Measurements from ENCODE around the gene ARPC5. TPM values are rescaled to one million over a fixed set of nuclear protein-coding genes. Genes with fewer than 3 reads are reported as not detected.
"Not testable (repeated sequence)": the region's sequence is repeated elsewhere in the genome, so short reads cannot be mapped to it uniquely, and the experiment has no call there.

The ARPC5 gene
- total RNA-seq, 1 experiment from 2014 or later = 128 TPM

- DNase-seq (ENCODE audit: low read depth) = no peak
- in situ Hi-C loops (cut with HindIII; ENCODE audit: low pct_unique_long_range_greater_than_20kb, low sequenced_read_pairs) = no loop called here
Observed at GRCh38 chr1:183652107-183652506, 16.5 kb upstream of the ARPC5 start.

GRCh38 chr1:183651612-183652011 lies 16.0 kb upstream of the ARPC5 start:
- in situ Hi-C loops (cut with HindIII; ENCODE audit: low pct_unique_long_range_greater_than_20kb, low sequenced_read_pairs) = no loop called here
- no peak for DNase-seq (ENCODE audit: low read depth)

- DNase-seq (ENCODE audit: low read depth) = no peak
- in situ Hi-C loops (cut with HindIII; ENCODE audit: low pct_unique_long_range_greater_than_20kb, low sequenced_read_pairs) = no loop called here
Observed at GRCh38 chr1:183648042-183648441, 12.5 kb upstream of the ARPC5 start.

- no peak for DNase-seq (ENCODE audit: low read depth)
- in situ Hi-C loops (cut with HindIII; ENCODE audit: low pct_unique_long_range_greater_than_20kb, low sequenced_read_pairs) = no loop called here
Observed at GRCh38 chr1:183646776-183647175, 11.2 kb upstream of the ARPC5 start.

- no peak for DNase-seq (ENCODE audit: low read depth)
- in situ Hi-C loops (cut with HindIII; ENCODE audit: low pct_unique_long_range_greater_than_20kb, low sequenced_read_pairs) = no loop called here
Observed at GRCh38 chr1:183645531-183645930, 9.9 kb upstream of the ARPC5 start.

- no peak for DNase-seq (ENCODE audit: low read depth)
- in situ Hi-C loops (cut with HindIII; ENCODE audit: low pct_unique_long_range_greater_than_20kb, low sequenced_read_pairs) = no loop called here
Observed at GRCh38 chr1:183642166-183642565, 6.6 kb upstream of the ARPC5 start.

GRCh38 chr1:183640193-183640592 lies 4.6 kb upstream of the ARPC5 start:
- in situ Hi-C loops (cut with HindIII; ENCODE audit: low pct_unique_long_range_greater_than_20kb, low sequenced_read_pairs) = no loop called here
- no peak for DNase-seq (ENCODE audit: low read depth)

GRCh38 chr1:183638649-183639387 lies 3.2 kb upstream of the ARPC5 start:
- no peak for DNase-seq (ENCODE audit: low read depth)
- in situ Hi-C loops (cut with HindIII; ENCODE audit: low pct_unique_long_range_greater_than_20kb, low sequenced_read_pairs) = no loop called here

GRCh38 chr1:183636783-183637182 lies 1.2 kb upstream of the ARPC5 start:
- in situ Hi-C loops (cut with HindIII; ENCODE audit: low pct_unique_long_range_greater_than_20kb, low sequenced_read_pairs) = no loop called here
- DNase-seq (ENCODE audit: low read depth) = no peak

GRCh38 chr1:183636334-183636682 lies 725 bp upstream of the ARPC5 start:
- DNase-seq (ENCODE audit: low read depth) = no peak
- in situ Hi-C loops (cut with HindIII; ENCODE audit: low pct_unique_long_range_greater_than_20kb, low sequenced_read_pairs) = no loop called here

- no peak for DNase-seq (ENCODE audit: low read depth)
Observed at GRCh38 chr1:183635099-183635605, 431 bp downstream of the ARPC5 start.

GRCh38 chr1:183634429-183635065 lies 1.0 kb downstream of the ARPC5 start:
- in situ Hi-C loops (cut with HindIII; ENCODE audit: low pct_unique_long_range_greater_than_20kb, low sequenced_read_pairs) = no loop called here

More at GRCh38 chr1:183635099-183635605, 431 bp downstream of the ARPC5 start:
- in situ Hi-C loops (cut with HindIII; ENCODE audit: low pct_unique_long_range_greater_than_20kb, low sequenced_read_pairs) = no loop called here

GRCh38 chr1:183633676-183634343 lies 1.8 kb downstream of the ARPC5 start:
- peak; percentile 63 for DNase-seq (ENCODE audit: low read depth)
- in situ Hi-C loops (cut with HindIII; ENCODE audit: low pct_unique_long_range_greater_than_20kb, low sequenced_read_pairs) = no loop called here

More at GRCh38 chr1:183634429-183635065, 1.0 kb downstream of the ARPC5 start:
- DNase-seq (ENCODE audit: low read depth) = no peak

GRCh38 chr1:183632964-183633363 lies 2.6 kb downstream of the ARPC5 start:
- in situ Hi-C loops (cut with HindIII; ENCODE audit: low pct_unique_long_range_greater_than_20kb, low sequenced_read_pairs) = no loop called here
- no peak for DNase-seq (ENCODE audit: low read depth)

- no peak for DNase-seq (ENCODE audit: low read depth)
- in situ Hi-C loops (cut with HindIII; ENCODE audit: low pct_unique_long_range_greater_than_20kb, low sequenced_read_pairs) = no loop called here
Observed at GRCh38 chr1:183632114-183632513, 3.5 kb downstream of the ARPC5 start.

GRCh38 chr1:183630748-183631147 lies 4.8 kb downstream of the ARPC5 start:
- no peak for DNase-seq (ENCODE audit: low read depth)
- in situ Hi-C loops (cut with HindIII; ENCODE audit: low pct_unique_long_range_greater_than_20kb, low sequenced_read_pairs) = no loop called here

GRCh38 chr1:183628537-183628936 lies 7.0 kb downstream of the ARPC5 start:
- DNase-seq (ENCODE audit: low read depth) = no peak
- in situ Hi-C loops (cut with HindIII; ENCODE audit: low pct_unique_long_range_greater_than_20kb, low sequenced_read_pairs) = no loop called here

GRCh38 chr1:183626236-183626635 lies 9.3 kb downstream of the ARPC5 start:
- DNase-seq (ENCODE audit: low read depth); in situ Hi-C loops (cut with HindIII; ENCODE audit: low pct_unique_long_range_greater_than_20kb, low sequenced_read_pairs): not testable (repeated sequence)
